NCI-H146 (cell line): ENCODE data around the gene SHOC2.

Source experiments
- DNase-seq: peaks from one replicate; lab custom pipeline; 2025; lab: John Stamatoyannopoulos, UW

The SHOC2 gene

DNA sequence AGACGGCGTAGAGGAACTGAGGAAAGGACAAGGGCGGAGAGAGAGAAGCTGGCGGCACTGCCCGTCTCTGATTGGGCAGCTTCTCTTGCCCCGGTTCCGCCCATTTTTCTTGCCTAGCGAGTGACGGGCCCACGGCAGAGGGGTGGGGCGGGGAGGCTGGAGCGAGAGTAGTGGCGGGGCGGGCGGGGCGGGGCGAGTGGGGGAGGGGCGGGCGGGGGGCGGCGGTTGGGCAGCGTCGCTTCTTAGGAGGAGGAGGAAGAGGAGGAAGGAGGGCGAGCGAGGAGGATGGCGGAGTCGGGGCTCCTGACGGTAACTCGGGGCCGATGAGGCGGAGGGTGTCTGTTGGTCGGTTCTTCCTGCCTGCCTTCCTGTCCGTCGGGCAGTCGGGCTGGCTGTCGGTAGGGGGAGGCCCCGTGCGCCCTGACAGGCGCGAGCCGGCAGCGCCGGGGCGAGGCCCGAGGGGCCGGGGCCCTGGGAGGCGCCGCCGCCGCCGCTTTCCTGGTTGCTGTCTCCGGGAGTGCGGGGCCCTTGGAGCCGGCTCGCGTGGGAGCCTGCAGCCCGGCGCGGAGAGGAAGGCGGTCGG lies at the start of gene SHOC2:
SHOC2 (plus strand) TSS at position 256 of the 583 bp plus-strand sequence. CDS start 44,755 bp downstream, outside the sequence.
- peak; percentile 100 for DNase-seq

- DNase-seq: peak; percentile 8
These were observed 48.5 kb upstream of the SHOC2 start for GRCh38 chr10:110870823-110871297.

DNA sequence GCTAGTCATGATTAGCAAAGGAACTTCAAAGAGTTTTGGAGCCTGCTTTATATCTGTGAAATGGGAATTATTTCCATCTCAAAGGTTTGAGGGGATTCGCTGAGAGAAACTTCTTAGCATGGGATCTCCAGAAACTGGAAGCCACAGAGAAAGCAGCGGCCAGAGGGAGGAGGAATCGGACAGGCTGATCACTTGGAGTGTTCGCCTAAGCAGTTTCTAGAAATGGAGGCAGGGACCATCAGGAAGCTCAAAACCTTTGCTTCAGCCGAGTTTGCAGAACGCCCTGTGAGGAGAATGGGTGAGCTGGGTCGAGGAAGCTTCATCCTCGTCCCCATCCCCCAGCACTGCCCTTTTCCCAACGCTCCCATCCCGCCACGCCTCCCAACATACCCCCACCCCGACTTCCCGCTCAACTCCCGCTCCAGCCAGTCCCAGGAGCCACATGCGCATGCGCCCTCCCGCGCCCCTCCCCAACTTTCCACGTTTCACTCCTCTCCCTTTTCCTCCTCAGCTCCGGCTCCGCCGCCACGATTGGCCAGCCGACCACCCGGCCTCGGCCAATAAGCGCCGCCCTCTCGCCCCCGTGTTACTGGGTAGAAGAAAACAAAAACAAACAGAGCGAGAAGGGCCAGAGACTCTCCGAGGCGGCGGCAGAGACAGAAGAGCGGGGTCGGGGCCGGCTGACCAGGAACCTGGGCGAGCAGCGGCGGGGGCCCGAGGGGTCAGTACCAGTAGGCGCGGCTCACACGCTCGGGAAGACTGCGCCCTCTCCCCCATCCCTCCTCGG lies 47.9 kb upstream of the SHOC2 start, which contains the start of gene PDCD4:
PDCD4 (plus strand) TSS at position 631 of the 787 bp plus-strand sequence. CDS start 4,100 bp downstream, outside the sequence.
- peak; percentile 98 for DNase-seq

DNA sequence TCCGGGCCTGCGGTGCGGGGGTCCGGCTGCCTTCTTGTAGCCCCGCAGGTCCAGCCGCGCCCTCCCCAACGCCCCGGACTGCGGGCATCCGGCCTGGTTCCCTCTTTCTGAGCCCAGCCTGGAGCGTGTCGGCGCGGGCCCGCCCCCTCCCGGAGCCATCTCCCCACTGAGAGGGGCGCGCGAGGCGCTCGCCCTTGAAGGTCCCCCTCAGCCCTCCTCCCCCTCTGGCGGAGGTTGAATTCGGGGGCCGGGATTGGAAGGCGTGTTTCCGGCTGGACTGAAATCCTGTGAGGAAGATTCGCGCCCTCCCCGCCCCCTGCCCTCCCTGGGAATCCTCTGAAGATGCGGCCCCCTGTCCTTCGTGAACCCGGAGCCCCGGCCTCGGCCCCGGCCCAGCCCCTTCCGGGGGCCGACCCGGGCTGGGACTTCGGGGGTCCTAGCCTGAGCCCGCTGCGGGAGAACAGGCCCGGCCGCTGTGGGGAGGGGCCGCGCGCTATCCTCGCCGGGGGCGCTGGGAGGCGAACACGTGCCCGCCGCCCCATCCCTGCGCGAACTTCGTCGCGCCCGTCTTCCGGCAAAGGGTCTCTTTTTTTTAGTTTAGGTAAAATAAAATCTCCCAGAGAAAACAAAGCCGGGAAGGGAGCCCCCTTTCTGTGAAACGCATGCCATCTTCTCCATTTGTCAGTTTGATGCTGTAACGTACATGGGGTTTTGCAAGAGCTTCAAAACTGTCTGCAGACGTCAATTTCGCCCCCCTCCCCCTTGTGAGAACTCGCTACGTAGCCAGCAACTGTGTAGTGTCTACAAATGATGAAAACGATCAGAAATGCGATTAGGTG lies 47.0 kb upstream of the SHOC2 start:
- peak; percentile 83 for DNase-seq

GRCh38 chr10:110872984-110873923 lies 46.1 kb upstream of the SHOC2 start:
- DNase-seq: no peak

DNA sequence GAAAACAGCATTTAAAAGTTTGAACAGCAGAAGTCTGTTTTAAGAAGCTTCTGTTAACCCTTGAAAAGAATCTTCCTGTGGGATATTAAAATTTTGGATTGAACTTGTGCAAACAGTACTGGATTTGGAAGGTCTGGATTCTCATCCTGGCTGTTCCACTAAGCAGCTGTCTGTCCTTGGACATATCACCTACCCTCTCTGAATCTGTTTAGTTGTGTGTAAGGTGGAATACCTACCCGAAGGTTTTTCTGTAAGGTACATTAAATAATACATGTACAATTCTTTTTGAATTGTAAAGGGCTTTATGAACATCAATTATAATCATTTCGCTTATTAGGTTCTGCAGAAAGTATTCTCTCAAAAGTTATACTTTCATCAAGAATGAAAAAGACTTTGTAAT lies 45.5 kb upstream of the SHOC2 start:
- DNase-seq: no peak

DNA sequence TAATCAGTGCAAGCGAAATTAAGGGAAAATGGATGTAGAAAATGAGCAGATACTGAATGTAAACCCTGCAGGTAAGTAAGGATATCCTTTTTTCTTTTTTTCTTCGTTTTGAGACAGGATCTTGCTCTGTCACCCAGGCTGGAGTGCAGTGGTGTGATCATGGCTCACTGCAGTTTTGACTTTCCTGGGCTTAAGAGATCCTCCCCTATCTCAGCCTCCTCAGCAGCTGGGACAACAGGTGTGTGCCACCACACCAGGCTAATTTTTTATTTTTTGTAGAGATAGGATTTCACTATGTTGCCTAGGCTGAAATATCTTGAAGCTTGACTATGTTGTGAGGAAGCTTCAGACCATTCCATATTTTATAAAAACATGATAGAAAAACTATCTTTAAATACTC lies 43.4 kb upstream of the SHOC2 start:
- no peak for DNase-seq

DNA sequence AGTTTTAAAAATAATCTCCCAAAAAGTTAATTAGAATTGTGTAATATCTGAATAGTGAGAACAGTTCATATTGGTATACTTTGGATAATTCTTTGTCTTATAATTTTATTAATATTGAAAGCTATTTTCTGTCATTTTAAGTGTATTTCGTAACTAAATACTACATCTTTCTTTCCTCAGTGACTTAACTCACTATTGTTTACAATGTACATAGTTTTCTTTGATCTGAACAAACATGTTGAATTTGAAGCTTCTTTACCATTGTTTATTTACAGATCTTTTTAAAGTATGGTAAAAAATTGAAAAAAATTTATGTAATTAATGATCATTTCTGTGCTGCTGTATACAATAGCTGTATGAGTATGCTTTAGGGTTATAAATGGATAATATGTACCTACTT lies 42.6 kb upstream of the SHOC2 start:
- no peak for DNase-seq

- DNase-seq: no peak
These were observed 39.4 kb upstream of the SHOC2 start for GRCh38 chr10:110880012-110880411.

DNA sequence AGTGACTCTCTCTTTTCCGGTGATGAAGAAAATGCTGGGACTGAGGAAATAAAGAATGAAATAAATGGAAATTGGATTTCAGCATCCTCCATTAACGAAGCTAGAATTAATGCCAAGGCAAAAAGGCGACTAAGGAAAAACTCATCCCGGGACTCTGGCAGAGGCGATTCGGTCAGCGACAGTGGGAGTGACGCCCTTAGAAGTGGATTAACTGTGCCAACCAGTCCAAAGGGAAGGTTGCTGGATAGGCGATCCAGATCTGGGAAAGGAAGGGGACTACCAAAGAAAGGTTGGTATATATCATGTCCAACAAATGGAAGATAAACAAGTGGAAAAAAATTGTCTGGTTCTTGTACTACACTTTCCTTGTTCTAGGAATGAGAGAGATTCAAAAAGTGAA lies 38.2 kb upstream of the SHOC2 start:
- no peak for DNase-seq

GRCh38 chr10:110881905-110882304 lies 37.5 kb upstream of the SHOC2 start:
- no peak for DNase-seq

- DNase-seq: no peak
These were observed 35.5 kb upstream of the SHOC2 start for GRCh38 chr10:110883924-110884323.

DNA sequence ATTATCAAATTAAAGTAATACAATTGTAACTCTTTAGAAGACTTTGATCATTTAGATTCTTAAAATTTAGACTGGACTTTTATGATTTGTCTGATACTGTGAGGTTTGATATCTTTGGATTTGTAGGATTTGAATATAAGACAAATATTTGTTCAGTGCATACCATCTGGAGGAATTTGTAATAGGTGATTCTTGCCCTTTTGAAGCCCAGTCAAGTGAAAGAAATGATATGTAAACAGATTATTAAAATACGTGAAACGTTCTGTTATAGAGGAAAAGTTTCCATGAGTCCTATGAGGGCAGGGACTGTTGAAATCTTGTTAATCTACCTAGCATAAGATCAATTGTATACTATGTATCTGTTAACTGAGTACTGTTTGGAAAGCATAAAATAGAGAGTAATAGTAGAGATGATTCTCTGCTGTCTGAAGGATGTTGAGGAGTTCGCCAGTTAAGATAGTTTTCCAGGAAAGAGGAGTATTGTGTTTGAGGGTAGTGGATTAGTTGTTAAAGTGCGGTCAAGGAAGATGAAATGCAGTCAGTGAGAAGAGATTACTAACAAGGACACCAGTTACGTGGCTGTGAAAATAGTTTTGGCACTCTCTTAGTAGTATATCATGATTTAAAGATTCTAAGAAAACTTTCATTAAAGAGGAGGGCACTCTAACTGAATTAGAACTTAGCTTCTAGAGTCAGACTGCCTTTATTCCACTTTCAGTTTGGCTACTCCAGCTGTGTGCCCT lies 33.3 kb upstream of the SHOC2 start:
- peak; percentile 14 for DNase-seq

DNA sequence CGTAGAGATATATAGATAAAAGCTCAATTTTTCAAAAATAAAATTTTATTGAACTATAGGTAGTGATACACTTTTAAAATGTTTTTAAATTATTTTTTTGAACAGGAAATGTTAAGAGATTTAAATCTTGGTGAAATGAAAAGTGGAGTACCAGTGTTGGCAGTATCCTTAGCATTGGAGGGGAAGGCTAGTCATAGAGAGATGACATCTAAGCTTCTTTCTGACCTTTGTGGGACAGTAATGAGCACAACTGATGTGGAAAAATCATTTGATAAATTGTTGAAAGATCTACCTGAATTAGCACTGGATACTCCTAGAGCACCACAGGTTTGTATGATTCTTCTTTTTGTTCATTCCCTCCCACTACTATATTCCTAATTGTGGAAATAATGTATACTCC lies 31.8 kb upstream of the SHOC2 start:
- no peak for DNase-seq

GRCh38 chr10:110892602-110893288 lies 26.7 kb upstream of the SHOC2 start:
- no peak for DNase-seq

GRCh38 chr10:110893559-110894179 lies 25.7 kb upstream of the SHOC2 start:
- DNase-seq: peak; percentile 44

GRCh38 chr10:110897184-110897583 lies 22.2 kb upstream of the SHOC2 start:
- DNase-seq: no peak

- no peak for DNase-seq
These were observed 21.0 kb upstream of the SHOC2 start for GRCh38 chr10:110898391-110898790.

DNA sequence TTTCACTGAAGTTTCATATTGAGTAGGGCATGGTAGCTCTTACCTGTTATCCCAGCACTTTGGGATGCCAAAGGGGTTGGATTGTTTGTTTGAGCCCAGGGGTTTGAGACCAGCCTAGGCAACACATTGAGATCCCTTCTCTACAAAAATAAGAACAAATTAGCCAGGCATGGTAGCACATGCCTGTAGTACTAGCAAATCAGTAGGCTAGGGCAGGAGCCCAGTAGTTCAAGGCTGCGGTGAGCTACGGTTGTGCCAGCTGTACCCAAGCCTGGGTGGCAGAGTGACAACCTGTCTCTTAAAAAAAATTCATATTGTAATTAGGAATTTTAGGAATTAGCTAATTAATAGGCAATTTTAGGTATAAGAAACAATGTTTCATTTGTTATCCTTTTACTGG lies 18.4 kb upstream of the SHOC2 start:
- DNase-seq: no peak
